HG03520 (cell line): Measurements from ENCODE around the gene KCNJ9.
A peak's percentile ranks its signal among the peaks of the same experiment; 100 is the strongest.
"Not testable (repeated sequence)": the region's sequence is repeated elsewhere in the genome, so short reads cannot be mapped to it uniquely, and the experiment has no call there.

Source experiments
- ATAC-seq: cut with Tn5 transposase; IDR thresholded peaks from one replicate; pipeline ENCODE4 v1.9.1; 2021; ENCODE audit warnings: mild to moderate bottlenecking, moderate library complexity; ENCODE audit not compliant: unreplicated experiment

The KCNJ9 gene

GRCh38 chr1:160081261-160081936 is at the start of gene KCNJ9:
Gene KCNJ9, plus strand, starts transcription at chr1:160081538. Its CDS starts 2,493 bp downstream, at chr1:160084031.
- no peak for ATAC-seq

GRCh38 chr1:160032165-160032820 is 49.0 kb upstream of the KCNJ9 start:
- ATAC-seq: peak; percentile 3

GRCh38 chr1:160040476-160040875 is 40.9 kb upstream of the KCNJ9 start:
- no peak for ATAC-seq

- ATAC-seq: no peak
Observed at GRCh38 chr1:160043543-160043942, 37.8 kb upstream of the KCNJ9 start.

GRCh38 chr1:160045653-160046052 is 35.7 kb upstream of the KCNJ9 start:
- no peak for ATAC-seq

GRCh38 chr1:160046494-160047110 is 34.7 kb upstream of the KCNJ9 start:
- ATAC-seq: peak; percentile 64

GRCh38 chr1:160047111-160047991 is 34.0 kb upstream of the KCNJ9 start:
- peak; percentile 8 for ATAC-seq

GRCh38 chr1:160048335-160048734 is 33.0 kb upstream of the KCNJ9 start:
- no peak for ATAC-seq

GRCh38 chr1:160049101-160049500 is 32.2 kb upstream of the KCNJ9 start:
- ATAC-seq: no peak

GRCh38 chr1:160050182-160050581 is 31.2 kb upstream of the KCNJ9 start:
- ATAC-seq: not testable (repeated sequence)

GRCh38 chr1:160050619-160051018 is 30.7 kb upstream of the KCNJ9 start:
- no peak for ATAC-seq

- ATAC-seq: no peak
Observed at GRCh38 chr1:160052936-160053335, 28.4 kb upstream of the KCNJ9 start.

GRCh38 chr1:160053548-160054365 is 27.6 kb upstream of the KCNJ9 start:
- no peak for ATAC-seq

GRCh38 chr1:160056648-160057169 is 24.6 kb upstream of the KCNJ9 start:
- no peak for ATAC-seq

- no peak for ATAC-seq
Observed at GRCh38 chr1:160058087-160058486, 23.3 kb upstream of the KCNJ9 start.

GRCh38 chr1:160061369-160062229 is 19.7 kb upstream of the KCNJ9 start:
- no peak for ATAC-seq

- ATAC-seq: no peak
Observed at GRCh38 chr1:160062230-160062532, 19.2 kb upstream of the KCNJ9 start.

- ATAC-seq: no peak
Observed at GRCh38 chr1:160063176-160063575, 18.2 kb upstream of the KCNJ9 start.

GRCh38 chr1:160064164-160064563 is 17.2 kb upstream of the KCNJ9 start:
- no peak for ATAC-seq
